Retinal pigment epithelial cell (primary cell): ENCODE results near the gene CLEC16A.
"Not testable (repeated sequence)": the region's sequence is repeated elsewhere in the genome, so short reads cannot be mapped to it uniquely, and the experiment has no call there.

Source experiments
- DNase-seq: peaks from one replicate; pipeline ENCODE4 v3.0.0-alpha.2; 2010; ENCODE audit warnings: low read depth
- H3K4me3 ChIP-seq: 2 replicates; pipeline ENCODE4 v1.5.1; 2011; ENCODE audit warnings: mild to moderate bottlenecking, low read length, control low read depth, moderate library complexity
- CTCF ChIP-seq: conservative IDR thresholded peaks from 2 replicates; pipeline ENCODE4 v1.5.1; 2011; ENCODE audit warnings: low read depth, low read length, control low read depth, inconsistent platforms

Gene CLEC16A

DNA sequence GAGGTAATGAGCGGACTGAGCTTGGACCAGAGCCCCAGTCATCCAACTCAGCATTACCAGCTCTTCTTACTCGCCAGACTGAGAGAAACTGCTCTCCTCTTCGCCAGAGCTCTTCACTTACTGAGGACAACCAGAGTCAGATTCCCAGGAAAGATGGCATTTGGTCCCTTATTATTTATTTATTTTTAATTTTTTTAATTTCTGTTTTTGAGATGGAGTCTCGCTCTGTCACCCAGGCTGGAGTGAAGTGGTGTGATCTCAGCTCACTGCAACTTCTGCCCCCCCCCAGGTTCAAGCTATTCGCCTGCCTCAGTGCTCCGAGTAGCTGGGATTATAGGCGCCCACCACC, 25.4 kb upstream of the CLEC16A start:
- H3K4me3 ChIP-seq: no peak overlapping the region
- TF ChIP-seq CTCF: no peak
- no peak for DNase-seq

DNA sequence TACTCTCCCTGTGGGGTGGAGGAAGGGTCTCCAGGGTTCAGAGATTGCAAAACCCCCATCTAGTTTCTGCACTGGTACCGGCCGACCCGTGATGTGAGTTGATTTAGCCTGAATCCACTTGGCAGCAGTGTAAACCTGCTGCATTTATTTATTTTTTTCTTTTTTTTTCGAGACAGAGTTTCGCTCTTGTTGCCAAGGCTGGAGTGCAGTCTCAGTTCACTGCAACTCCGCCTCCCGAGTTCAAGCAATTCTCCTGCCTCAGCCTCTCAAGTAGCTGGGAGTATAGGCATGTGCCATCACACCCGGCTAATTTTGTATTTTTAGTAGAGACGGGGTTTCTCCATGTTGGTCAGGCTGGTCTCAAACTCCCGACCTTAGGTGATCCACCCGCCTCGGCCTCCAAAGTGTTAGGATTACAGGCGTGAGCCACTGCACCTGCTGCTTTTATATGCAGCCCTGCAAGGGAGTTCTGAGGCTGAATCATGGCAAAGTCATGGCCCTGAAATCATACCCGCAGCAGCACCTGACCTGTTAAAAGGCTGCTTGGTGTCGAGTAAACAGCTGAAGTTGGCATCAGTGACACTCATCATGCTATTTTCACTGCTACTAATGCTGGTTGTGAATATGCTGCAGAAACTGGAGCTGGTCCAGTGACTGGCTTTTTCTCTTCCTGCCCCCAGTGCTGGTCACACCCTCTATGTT, 23.5 kb upstream of the CLEC16A start:
- no peak overlapping the region for H3K4me3 ChIP-seq
- TF ChIP-seq CTCF: no peak
- no peak for DNase-seq

DNA sequence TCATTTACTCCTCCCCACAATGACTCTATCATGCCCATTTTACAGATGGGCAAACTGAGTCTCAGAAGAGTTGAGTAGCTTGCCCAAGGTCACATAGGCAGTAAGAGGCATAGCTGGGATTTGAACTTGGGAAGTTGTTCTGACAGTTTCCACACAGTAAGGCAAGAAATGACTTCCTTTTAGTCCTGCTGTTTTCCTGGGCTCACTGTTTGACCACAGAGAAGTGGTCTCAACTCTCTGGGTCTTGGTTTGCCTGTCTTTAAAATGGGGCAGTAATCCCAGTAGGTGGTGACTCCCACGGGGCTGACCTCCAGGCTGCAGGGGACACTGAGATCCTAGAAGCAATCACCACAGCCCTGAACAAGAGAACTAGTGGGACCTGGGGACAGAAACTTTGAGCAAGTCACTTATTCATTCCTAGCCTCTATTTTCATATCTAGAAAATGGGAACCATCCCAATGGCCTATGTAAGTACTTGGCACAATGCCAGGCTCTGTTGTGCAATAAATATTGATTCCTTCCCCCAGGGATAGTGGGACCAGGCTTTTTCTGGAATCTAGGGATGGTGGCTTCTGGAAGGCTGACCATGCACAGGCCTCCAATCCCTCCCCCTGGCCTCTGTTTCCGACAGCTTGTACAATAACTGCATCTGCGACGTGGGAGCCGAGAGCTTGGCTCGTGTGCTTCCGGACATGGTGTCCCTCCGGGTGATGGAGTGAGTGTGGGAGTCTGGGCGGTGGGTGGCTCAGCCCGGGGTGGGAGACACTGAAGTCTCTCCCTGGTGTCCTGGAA, 22.6 kb upstream of the CLEC16A start:
- no peak for TF ChIP-seq CTCF
- no peak overlapping the region for H3K4me3 ChIP-seq
- no peak for DNase-seq

GRCh38 chr16:10922328-10923145, 21.8 kb upstream of the CLEC16A start:
- no peak overlapping the region for H3K4me3 ChIP-seq
- no peak for DNase-seq
- no peak for TF ChIP-seq CTCF

- no peak for TF ChIP-seq CTCF
- no peak for DNase-seq
- no peak overlapping the region for H3K4me3 ChIP-seq
These were observed 21.2 kb upstream of the CLEC16A start for GRCh38 chr16:10923146-10923649.

DNA sequence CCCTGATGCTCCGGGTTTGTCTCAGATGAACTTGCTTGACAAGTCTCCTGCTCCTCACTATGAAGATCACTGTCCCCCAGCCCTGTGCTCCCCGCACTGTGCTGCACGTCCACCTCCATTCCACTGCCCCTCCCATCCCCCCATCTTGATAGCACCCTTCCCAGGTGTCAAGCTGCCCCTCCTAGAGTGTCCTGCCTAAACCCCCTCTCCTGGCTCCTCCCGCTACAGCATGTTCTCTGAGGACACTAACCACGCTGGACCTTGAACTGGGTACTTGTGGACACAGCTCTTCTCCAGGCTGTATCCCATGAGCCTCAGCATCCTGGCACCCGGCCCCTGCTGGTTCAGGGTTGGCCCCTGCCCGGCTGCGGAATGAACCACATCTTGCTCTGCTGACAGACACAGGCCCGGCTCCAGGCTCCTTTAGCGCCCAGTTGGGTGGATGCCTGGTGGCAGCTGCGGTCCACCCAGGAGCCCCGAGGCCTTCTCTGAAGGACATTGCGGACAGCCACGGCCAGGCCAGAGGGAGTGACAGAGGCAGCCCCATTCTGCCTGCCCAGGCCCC, 20.6 kb upstream of the CLEC16A start:
- H3K4me3 ChIP-seq: no peak overlapping the region
- TF ChIP-seq CTCF: no peak
- no peak for DNase-seq

GRCh38 chr16:10925285-10925684, 19.1 kb upstream of the CLEC16A start:
- H3K4me3 ChIP-seq, DNase-seq: not testable (repeated sequence)
